Measurements from ENCODE around the gene FAH.

The FAH gene

GRCh38 chr15:80174017-80174746, 21.4 kb downstream of the FAH start:
- no peak for DNase-seq

DNA sequence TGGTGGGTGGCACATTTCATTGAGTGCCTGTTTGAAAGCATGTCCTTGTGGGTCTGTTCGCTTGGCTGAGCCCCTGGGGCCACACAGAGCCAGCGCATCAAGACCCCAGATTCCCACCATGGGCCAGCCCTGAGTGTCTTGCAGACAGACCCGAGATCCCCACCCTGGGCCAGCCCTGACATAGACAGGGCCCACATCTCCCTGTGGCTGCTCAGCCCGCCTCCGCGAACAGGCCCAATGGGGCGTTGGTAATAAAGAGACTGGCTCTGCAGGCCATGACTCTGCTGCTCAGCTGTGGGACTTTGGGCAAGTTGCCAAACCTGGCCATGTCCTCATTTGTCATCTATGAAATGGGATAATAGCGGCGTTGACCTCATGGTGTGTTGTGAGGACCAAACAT, 22.6 kb downstream of the FAH start:
- no peak for DNase-seq

DNA sequence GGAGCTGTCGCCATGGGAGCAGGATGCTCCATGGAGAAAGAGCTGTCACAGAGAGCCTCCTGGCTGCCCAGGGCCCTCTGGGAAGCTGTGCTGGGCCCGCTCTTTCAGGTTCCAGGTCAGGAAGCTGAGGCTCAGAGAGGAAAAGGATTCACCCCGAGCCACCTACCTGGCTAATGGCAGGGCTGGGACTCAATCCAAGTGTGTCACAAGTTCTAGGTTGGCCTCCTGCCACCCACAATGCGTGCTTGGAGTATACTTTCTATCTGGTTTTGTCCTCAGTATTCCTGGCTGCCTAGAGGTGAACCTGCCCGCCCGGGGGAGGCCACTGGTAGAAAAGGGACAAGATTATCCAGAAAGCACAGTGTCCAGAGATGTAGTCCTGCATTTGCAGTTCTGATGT, 23.6 kb downstream of the FAH start:
- DNase-seq = no peak

- DNase-seq = no peak
These were observed 24.4 kb downstream of the FAH start for GRCh38 chr15:80177156-80177555.

DNA sequence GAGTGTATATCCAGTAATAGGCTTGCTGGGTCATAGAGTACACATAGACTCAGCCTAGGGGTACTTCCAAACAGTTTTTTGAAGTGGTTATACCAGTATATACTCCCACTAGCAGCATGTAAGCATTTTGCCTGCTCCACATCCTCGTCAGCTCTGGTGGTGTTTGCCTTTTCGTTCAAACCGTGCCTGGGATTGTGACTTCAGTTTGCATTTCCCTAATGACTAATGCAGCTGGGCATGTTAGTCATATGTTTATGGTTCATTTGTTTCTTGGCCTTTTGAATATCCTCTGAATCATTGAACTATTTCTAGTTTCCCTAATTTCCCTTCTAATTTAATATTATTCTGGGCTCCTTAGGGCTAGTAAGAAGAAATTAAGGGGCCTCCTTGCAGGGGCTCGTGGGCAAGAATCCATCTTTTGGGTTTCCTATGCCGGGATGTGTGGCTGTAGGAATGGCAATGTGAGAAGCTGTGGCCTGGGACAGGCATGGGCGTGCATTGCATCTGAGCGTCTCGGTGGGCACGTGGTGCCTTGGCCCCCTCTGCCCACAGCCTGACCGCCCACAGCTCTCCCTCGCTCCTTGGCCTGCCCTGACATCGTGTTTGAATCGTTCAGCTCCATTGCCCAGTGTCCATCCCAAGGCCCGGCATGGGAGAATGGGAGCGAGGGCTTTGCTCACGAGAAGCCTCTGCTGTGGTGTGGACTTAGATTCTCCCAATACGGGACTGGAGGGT, 26.4 kb downstream of the FAH start:
- no peak for DNase-seq

- no peak for DNase-seq
These were observed 27.1 kb downstream of the FAH start for GRCh38 chr15:80179935-80180334.

- no peak for DNase-seq
These were observed 27.7 kb downstream of the FAH start for GRCh38 chr15:80180468-80180867.

DNA sequence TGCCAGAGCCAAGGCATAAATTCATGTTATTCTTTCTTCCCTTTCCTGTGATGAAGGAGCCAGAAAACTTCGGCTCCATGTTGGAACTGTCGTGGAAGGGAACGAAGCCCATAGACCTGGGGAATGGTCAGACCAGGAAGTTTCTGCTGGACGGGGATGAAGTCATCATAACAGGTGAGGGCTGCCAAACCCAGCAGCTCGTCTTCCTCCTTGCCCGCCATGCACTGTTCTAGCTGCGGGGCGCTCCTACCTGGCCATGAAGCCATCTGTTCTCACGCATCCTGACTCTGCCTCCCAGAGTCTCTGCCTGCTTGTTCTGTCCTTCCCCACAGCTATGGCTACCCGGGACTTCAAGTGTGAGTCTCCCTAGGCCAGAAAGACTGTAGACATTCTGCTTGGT, 28.2 kb downstream of the FAH start:
- no peak for DNase-seq

GRCh38 chr15:80182611-80183261, 29.9 kb downstream of the FAH start:
- DNase-seq = no peak

DNA sequence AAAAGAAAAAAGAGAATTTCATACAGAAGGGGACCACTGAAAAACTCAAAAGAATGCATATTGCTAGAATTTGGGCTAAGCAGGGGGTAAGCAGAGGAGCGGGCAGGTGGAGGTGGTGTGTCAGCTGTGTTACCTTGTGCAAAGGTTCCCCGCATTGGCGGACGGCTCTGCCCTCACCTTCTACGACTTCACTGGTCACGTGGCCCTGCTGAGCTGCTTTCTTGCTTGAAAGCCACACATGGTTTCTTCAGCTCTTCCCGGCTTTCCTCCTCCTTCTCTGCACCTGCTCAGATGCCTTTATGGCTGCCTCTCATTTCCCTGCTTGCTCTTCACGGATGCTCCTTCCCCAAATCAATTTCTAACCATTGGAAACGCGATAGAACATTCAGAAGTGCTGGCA, 30.5 kb downstream of the FAH start:
- DNase-seq = no peak

- DNase-seq = no peak
These were observed 31.1 kb downstream of the FAH start for GRCh38 chr15:80183886-80184285.

- DNase-seq = no peak
These were observed 31.8 kb downstream of the FAH start for GRCh38 chr15:80184554-80184953.

DNA sequence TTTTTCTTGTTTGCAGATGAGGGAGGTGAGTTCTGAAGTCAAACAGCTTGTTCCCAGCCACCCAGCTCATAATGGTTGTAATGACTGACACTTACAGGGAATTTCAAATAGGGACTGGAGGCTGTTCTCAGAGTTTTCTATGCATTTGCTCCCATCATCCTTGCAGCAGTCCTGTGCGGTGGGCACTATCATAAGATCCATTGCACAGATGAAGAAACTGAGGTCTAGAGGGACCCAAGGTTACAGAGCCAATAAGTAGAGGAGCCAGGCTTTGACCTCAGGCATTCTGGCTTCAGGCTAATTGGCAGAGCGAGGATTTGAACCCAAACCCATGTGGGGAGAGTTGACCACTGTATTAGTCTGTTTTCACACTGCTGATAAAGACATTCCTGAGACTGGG, 32.4 kb downstream of the FAH start:
- no peak for DNase-seq

- no peak for DNase-seq
These were observed 33.3 kb downstream of the FAH start for GRCh38 chr15:80186066-80186465.

GRCh38 chr15:80186597-80186996, 33.8 kb downstream of the FAH start:
- no peak for DNase-seq

GRCh38 chr15:80188251-80188650, 35.5 kb downstream of the FAH start:
- DNase-seq = no peak

GRCh38 chr15:80191198-80191597, 38.4 kb downstream of the FAH start:
- DNase-seq = no peak

DNA sequence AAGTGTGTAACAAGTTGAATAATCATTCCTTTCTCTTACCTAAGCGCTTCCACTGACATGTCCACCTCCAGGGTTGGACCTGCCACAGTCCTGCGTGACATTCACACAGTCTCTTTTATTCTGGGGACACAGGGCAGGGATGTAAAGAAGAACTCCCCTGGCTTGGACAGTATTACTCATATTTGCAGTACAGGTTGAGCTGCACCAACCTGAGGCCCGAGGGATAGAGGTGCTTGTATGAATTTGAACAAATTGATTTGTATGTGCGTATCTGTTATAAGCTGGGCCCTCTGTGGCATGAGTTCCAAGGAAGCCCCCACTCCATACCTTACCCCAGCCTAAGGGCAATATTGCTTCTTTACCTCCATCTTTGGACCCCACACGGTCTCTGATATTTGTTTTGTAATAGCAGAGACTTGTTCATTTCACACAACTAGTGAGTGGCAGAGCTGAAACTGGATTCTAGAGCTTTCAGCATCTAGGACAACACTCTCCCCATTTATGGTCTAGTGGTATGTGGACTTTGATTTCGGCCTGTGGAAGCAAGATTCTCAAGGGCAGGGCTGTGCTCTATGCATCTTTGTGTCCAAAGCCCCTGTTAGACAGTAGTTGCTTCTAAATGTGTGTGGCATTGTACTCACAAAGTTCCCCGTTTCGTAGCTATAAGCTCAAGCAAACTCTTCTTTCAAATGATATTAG, 39.2 kb downstream of the FAH start:
- no peak for DNase-seq

DNA sequence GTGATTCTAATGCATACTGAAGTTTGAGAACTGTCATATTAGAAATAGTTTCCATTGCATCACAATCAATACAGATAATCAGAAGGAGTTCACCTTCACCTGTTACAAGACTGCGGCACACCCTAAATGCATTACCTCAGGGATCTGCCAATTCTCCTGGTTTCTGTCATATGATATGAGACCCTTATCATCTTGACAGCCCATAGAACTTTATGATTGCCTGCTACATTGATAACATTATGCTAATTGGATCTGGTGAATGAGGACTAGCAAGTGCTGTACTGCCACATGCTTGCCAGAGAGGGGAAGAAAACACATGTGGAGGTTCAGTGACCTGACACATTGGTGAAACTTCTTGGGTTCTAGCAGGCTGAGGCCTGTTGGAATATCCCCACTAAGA, 41.4 kb downstream of the FAH start:
- no peak for DNase-seq

DNA sequence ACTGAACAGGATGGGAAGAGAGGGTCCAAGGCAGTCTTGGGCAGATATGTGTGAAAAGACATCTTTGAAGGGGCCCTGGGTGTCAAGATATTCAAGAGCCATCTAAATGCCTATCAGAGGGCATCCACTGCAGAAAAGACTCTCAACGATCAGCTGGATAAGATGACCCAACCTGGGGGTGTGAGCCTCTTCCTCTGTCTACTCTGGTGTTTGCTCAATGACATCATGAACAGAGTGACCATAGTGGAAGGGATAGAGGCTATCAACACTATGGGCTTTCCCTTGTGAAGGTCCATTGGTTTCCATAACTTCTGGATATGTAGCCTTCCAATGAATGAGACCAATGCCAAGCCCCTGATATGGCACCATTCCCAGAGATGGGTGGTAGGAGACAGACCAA, 42.1 kb downstream of the FAH start:
- DNase-seq = no peak

DNA sequence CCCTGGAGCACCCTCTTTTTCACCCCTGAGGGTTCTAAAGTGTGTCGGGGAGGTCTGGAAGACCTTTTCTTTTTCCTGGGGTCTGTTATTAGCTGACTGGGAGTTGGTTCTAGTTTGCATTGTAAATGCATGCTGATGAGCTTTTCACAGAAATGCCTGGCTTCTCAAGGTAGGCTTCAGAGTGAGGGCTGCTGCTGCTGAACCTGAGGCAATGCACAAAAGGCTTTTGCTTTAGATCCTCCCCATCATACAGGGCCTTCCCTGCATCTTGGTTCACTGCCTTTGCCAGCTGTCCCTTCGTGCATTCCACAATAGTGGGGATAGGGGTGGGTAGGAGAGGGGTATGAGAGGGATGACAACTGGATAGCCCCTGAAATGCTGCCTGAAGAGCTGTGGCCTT, 46.6 kb downstream of the FAH start:
- DNase-seq = no peak

DNA sequence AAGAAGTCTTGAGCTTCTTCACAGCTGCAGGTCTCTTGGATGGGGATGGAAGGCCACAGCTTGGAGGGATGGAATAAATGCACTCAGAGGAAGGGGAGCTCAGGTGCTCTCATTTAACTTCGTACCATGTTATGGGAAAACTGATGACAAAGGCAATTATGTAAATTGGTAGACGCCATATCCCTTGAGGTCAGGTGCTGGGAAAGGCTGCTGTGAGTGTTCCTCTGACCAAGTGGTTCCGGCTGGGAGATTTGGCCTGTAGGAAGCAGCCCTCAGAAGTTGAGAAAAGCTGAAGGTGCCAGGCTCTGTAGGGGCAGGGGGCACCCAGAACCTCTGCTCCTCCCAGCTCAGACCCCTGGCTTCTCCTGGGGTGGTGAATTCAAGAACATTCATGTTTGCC, 47.1 kb downstream of the FAH start:
- no peak for DNase-seq

- no peak for DNase-seq
These were observed 48.6 kb downstream of the FAH start for GRCh38 chr15:80201256-80202015.

Measured in SW 1271 (cell line).